GM12873 (cell line): ENCODE data around the gene HDAC8.

Source experiments
- TF ChIP-seq, protein P1 (sequence below): IDR thresholded peaks from 2 replicates; pipeline ENCODE4 v1.5.1; 2012; ENCODE audit warnings: low read depth, mild to moderate bottlenecking, moderate library complexity, low read length, control low read depth; ENCODE audit not compliant: insufficient read depth; ENCODE audit errors: missing control alignments

HDAC8 gene

DNA sequence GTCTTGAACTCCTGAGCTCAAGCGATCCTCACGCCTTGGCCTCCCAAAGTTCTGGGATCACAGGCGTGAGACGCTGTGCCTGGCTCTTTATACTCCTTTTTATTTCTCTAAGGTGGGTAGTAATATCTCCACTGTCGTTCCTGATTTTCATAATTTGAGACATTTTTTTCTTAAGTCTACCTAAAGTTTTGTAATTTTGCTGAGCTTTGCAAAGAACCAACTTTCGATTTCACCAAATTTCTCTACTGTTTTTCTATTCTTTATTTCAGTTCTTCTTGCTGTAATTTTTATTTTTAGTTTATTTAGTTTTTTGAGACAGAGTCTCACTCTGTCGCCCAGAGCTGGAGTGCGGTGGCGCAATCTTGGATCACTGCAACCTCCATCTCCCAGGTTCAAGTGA is 196.5 kb downstream of the HDAC8 start:
- TF ChIP-seq, protein P1, sequence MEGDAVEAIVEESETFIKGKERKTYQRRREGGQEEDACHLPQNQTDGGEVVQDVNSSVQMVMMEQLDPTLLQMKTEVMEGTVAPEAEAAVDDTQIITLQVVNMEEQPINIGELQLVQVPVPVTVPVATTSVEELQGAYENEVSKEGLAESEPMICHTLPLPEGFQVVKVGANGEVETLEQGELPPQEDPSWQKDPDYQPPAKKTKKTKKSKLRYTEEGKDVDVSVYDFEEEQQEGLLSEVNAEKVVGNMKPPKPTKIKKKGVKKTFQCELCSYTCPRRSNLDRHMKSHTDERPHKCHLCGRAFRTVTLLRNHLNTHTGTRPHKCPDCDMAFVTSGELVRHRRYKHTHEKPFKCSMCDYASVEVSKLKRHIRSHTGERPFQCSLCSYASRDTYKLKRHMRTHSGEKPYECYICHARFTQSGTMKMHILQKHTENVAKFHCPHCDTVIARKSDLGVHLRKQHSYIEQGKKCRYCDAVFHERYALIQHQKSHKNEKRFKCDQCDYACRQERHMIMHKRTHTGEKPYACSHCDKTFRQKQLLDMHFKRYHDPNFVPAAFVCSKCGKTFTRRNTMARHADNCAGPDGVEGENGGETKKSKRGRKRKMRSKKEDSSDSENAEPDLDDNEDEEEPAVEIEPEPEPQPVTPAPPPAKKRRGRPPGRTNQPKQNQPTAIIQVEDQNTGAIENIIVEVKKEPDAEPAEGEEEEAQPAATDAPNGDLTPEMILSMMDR = no peak

- TF ChIP-seq, protein P1 = no peak
Measured at GRCh38 chrX:72373136-72373535, 199.5 kb downstream of the HDAC8 start.

DNA sequence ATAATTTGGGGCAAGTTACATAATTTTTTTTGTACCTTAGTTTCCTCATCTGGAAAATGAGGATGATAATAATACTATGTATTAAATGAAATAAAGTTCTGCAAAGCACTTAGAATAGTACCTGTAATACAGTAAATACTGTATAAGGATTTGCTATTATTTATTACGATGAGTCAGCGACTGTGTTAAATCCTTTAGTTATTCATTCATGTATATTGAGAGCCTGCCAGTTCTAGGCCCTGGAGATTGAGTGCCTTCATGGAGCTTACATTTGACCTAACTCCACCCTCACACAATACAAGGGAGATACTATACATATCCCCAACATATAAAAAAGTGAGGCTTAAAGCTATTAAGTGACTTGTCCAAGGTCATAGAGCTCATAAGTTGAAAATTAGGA is 199.9 kb downstream of the HDAC8 start:
- TF ChIP-seq, protein P1 = no peak

- TF ChIP-seq, protein P1 = no peak
Measured at GRCh38 chrX:72371405-72371804, 201.2 kb downstream of the HDAC8 start.

DNA sequence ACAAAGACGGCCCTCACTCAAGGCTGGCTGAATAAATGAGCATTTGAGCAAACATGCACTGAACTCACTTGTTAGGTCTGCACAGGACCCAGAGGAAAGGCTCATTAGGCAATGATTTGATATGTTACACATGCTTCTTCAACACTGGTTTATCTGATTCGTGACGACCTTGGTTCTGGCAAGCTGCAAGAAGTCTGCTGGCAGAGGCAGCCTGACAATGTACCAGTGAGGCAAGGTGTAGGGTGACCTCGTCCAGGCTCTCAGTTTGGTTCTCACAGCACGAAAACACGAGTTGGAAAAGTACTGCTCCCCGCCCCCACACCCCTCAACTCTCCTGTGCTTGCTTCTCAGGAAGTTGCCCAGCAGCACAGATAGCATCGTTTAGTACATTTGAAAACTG is 203.8 kb downstream of the HDAC8 start:
- TF ChIP-seq, protein P1 = no peak

GRCh38 chrX:72367516-72367915 is 205.1 kb downstream of the HDAC8 start:
- TF ChIP-seq, protein P1 = no peak

DNA sequence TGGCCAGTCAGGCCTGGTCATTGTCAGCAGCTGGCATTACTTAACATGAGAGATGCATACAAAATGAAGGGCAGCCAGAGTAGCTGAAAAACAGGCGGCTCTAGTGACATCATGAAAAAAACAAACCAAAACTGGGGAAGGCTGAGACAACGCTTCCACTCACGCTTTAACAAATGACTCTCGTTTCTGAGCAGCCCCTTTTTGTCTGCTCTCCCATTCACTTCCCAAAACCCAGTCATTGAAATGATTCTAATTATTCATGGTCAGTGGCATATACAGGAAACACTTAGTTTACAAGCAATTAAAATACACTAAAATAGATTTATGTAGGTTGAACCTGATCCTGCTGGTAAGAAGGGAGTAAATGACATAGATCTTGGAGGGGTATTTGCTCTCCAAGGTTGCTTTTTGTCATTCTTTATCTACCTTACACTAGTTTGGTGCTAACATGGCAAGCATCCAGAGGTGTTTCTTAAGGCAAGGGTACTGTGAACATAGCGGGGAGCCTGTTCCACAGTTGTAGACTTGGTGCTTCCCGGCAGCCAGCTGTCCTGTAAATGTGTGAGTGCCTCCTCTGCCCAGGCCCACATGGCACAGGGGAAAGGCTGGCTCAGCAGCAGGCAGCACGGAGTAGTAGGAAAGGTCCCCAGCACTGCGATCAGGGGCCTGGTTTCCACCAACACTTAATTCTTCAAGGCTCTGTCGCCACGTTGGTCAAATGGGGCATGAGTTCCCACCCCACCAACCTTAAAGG is 205.8 kb downstream of the HDAC8 start:
- TF ChIP-seq, protein P1 = no peak
